BE2C (cell line): ENCODE results near the gene TBXAS1.

Experiments used
- DNase-seq: peaks from one replicate; pipeline ENCODE4 v3.0.0-alpha.2; 2020
- H3K27me3 ChIP-seq: fragments of 250-450 bp; sonication (Bioruptor Pico); 2 replicates; pipeline ENCODE4 v1.5.1; 2020; ENCODE audit warnings: mild to moderate bottlenecking
- H3K36me3 ChIP-seq: fragments of 250-450 bp; sonication (Bioruptor Pico); 2 replicates; pipeline ENCODE4 v1.5.1; 2020; ENCODE audit warnings: mild to moderate bottlenecking
- H3K4me1 ChIP-seq: fragments of 250-450 bp; sonication (Bioruptor Pico); 2 replicates; pipeline ENCODE4 v1.5.1; 2020
- H3K4me3 ChIP-seq: 2 replicates; pipeline ENCODE4 v1.5.1; 2011; ENCODE audit warnings: low read depth, low read length
- H3K9me3 ChIP-seq: fragments of 250-450 bp; sonication (Bioruptor Pico); 2 replicates; pipeline ENCODE4 v1.5.1; 2020
- TF ChIP-seq, protein P1 (sequence below): IDR thresholded peaks from 2 replicates; pipeline ENCODE4 v1.5.1; 2012; ENCODE audit warnings: mild to moderate bottlenecking, low read depth, low read length

The TBXAS1 gene

DNA sequence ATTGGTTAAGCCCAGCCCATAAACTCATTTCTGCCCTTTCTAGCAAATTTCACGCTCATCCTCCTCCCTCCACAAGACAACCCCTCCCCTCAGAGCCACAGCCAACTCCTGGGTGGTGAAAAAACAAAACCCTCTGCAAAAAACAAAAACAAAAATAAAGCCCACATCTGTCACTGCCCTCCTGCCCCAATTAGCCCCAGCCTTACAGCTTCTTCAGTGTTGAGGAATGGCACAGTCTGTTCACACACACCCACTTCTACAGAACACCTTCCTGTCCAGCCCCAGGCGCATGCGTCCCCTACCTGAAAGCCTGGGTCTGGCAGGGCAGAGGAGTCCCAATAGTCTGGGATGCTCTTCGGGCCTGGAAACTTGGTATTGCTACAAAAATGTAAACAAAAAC is 199.2 kb downstream of the TBXAS1 start:
- Histone ChIP-seq H3K9me3 (no peaks in the 10 kb centered on the region), H3K27me3 (no peaks in the 10 kb centered on the region), H3K4me1 (no peaks in the 10 kb centered on the region), H3K4me3 (no peak overlapping the region), H3K36me3 (no peaks in the 10 kb centered on the region)
- TF ChIP-seq, protein P1, sequence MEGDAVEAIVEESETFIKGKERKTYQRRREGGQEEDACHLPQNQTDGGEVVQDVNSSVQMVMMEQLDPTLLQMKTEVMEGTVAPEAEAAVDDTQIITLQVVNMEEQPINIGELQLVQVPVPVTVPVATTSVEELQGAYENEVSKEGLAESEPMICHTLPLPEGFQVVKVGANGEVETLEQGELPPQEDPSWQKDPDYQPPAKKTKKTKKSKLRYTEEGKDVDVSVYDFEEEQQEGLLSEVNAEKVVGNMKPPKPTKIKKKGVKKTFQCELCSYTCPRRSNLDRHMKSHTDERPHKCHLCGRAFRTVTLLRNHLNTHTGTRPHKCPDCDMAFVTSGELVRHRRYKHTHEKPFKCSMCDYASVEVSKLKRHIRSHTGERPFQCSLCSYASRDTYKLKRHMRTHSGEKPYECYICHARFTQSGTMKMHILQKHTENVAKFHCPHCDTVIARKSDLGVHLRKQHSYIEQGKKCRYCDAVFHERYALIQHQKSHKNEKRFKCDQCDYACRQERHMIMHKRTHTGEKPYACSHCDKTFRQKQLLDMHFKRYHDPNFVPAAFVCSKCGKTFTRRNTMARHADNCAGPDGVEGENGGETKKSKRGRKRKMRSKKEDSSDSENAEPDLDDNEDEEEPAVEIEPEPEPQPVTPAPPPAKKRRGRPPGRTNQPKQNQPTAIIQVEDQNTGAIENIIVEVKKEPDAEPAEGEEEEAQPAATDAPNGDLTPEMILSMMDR = no peak
- DNase-seq = no peak

DNA sequence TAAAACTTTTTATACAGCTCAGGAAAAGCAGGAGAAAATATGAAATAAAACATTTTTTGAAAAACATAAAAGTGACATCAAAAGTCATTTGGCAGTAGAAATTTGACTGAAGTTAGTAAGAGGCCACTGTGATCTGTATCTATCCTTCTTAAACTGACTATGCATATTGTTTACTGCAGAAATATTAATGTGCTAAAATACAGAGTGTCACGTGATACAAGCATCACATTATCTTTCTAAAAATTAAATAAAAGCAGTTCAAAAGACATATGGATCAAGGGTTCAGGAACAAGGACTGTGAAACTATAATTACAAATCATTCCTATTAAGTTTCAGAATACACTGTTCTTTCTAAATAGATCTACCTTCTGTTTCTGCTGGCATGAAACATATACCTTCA is 200.0 kb downstream of the TBXAS1 start:
- Histone ChIP-seq H3K4me3 (no peak overlapping the region), H3K4me1 (no peaks in the 10 kb centered on the region), H3K27me3 (no peaks in the 10 kb centered on the region), H3K36me3 (no peaks in the 10 kb centered on the region), H3K9me3 (no peaks in the 10 kb centered on the region)
- no peak for DNase-seq
- TF ChIP-seq, protein P1 = no peak

DNA sequence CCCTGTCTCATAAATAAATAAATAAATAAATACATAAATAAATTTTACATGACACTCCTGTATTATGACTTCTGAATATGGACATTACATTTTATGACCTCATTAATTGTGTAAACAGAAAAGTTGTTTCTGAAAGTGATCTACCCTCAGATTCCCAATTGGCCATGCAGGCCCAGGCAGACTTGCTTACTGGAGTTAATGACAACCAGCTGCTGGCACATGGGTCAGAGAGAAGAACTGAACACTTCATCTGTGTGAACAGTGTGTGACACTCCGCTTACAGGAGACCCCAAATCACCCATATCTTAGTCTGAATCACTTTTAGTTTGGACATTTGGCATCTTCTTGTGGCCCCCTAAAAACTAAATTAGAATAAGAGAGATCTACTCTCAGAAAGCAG is 202.3 kb downstream of the TBXAS1 start:
- TF ChIP-seq, protein P1 = no peak
- Histone ChIP-seq H3K9me3 (no peaks in the 10 kb centered on the region), H3K4me1 (peaks cover 6% of the 10 kb centered on the region), H3K4me3 (no peak overlapping the region), H3K36me3 (no peaks in the 10 kb centered on the region), H3K27me3 (no peaks in the 10 kb centered on the region)
- no peak for DNase-seq

DNA sequence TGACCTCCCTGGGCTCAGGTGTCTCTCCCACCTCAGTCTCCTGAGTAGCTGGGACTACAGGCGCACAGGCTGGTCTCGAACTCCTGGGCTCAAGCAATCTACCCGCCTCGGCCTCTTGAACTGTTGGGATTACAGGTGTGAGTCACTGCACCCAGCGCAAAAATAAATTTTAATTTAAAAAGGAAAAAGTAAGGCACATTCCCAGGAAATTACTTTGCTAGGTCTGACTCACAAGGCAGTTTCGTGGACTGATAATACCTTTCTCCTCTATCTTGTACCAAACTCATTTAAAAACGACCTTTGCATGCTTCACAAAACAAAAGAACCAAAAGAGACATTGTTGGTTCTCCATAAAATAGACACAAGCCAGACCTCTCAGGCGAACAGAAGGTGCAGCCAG is 204.0 kb downstream of the TBXAS1 start:
- TF ChIP-seq, protein P1 = no peak
- Histone ChIP-seq H3K9me3 (no peaks in the 10 kb centered on the region), H3K4me1 (peaks cover 6% of the 10 kb centered on the region), H3K4me3 (no peak overlapping the region), H3K36me3 (no peaks in the 10 kb centered on the region), H3K27me3 (no peaks in the 10 kb centered on the region)
- no peak for DNase-seq

DNA sequence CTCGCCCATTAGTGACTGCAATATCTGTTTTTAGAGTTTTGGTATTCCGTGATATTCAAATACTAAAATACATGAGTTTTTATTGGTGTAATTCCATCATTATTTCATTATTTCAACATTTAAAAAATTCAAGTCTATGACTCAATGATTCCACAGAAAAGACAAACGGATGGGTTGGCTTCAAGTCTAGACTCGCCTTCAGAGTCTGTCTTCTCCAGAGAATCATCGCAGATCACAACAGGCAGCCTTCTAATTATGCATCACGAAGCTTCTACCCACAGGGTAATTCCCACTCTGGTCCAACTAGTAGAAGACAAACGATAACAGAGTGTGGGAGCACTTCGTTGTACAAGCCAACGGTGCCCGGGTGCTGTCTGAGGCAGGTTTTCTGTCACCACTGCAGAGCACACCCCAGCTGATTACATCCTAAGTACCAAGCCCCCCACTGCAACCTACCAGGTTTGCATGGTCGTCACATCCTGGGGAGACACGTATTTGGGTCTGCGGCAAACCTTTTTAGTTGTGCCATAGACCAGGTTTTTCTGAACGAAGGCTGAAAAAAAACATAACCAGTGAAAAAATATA is 204.8 kb downstream of the TBXAS1 start:
- Histone ChIP-seq H3K4me1 (peaks cover 6% of the 10 kb centered on the region), H3K9me3 (no peaks in the 10 kb centered on the region), H3K36me3 (no peaks in the 10 kb centered on the region), H3K4me3 (no peak overlapping the region), H3K27me3 (no peaks in the 10 kb centered on the region)
- TF ChIP-seq, protein P1 = no peak
- DNase-seq = no peak

DNA sequence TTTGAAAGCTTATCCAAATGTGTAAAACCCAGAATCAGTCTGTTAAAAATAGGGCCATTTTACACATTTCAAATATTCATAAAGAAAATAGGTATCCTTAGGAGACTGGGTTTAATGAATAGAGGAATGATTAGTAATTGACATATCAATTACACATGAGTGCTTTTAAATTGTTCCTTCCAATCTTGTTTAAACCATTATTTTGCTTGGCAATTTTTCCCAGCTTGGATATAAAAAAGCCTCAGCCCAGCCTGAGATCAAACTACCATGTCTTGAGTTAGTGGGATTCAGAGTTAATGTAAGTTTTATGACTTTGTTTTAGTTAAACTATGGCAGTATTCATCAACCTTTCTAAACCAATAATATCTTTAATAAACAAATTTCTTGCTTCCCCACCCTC is 205.4 kb downstream of the TBXAS1 start:
- no peak overlapping the region for H3K4me3 ChIP-seq
- peaks cover 6% of the 10 kb centered on the region for H3K4me1 ChIP-seq
- no peak for DNase-seq
- H3K27me3 ChIP-seq = no peaks in the 10 kb centered on the region
- TF ChIP-seq, protein P1 = no peak
- no peaks in the 10 kb centered on the region for H3K36me3 ChIP-seq
- no peaks in the 10 kb centered on the region for H3K9me3 ChIP-seq
